Testis (tissue), 2 donors: ENCODE results near the gene ANKRD44.

Experiments
- POLR2A ChIP-seq: fragments of 450-650 bp; IDR thresholded peaks from one replicate; pipeline ENCODE4 v1.6.1; 2017; ENCODE audit warnings: antibody characterized with exemption, mild to moderate bottlenecking, moderate library complexity
- TF ChIP-seq, protein P1 (sequence below), 3 experiments: fragments of 450-650 bp in 2 of 3; fragments of 200-600 bp in 1 of 3; sonication (generic) in 1 of 3; IDR thresholded peaks; one replicate each; pipeline ENCODE4 v1.5.1; 2016 to 2019; ENCODE audit warnings: antibody characterized with exemption in 3 of 3, mild to moderate bottlenecking in 2 of 3, moderate library complexity in 1 of 3

DNA sequence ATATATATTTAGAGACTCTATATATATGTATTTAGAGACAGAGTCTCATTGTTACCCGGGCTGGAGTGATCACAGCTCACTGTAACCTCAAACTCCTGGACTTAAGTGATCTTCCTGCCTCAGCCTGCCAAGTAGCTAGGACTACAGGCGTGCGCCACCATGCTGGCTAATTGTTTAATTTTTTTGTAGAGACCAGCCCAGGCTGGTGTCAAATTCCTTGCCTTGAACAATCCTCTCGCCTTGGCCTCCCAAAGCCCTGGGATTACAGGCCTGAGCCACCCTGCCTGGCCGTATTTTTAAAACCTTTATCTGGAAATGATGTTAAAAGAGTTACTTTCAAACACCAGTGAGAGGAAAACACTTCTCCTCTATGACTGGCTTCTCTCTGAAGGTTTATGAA lies 353.1 kb downstream of the ANKRD44 start:
- TF ChIP-seq, protein P1, sequence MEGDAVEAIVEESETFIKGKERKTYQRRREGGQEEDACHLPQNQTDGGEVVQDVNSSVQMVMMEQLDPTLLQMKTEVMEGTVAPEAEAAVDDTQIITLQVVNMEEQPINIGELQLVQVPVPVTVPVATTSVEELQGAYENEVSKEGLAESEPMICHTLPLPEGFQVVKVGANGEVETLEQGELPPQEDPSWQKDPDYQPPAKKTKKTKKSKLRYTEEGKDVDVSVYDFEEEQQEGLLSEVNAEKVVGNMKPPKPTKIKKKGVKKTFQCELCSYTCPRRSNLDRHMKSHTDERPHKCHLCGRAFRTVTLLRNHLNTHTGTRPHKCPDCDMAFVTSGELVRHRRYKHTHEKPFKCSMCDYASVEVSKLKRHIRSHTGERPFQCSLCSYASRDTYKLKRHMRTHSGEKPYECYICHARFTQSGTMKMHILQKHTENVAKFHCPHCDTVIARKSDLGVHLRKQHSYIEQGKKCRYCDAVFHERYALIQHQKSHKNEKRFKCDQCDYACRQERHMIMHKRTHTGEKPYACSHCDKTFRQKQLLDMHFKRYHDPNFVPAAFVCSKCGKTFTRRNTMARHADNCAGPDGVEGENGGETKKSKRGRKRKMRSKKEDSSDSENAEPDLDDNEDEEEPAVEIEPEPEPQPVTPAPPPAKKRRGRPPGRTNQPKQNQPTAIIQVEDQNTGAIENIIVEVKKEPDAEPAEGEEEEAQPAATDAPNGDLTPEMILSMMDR (IDR thresholded peaks at IDR 0.05): no peak
- no peak for TF ChIP-seq POLR2A
